IMR-90 (cell line): ENCODE results near the gene BMP8A. TPM values are rescaled to one million over a fixed set of nuclear protein-coding genes. Genes with fewer than 3 reads are reported as not detected.
A peak's percentile ranks its signal among the peaks of the same experiment; 100 is the strongest.

Experiments
- ATAC-seq: fragments of 200-7000 bp; cut with Tn5 transposase; 2 replicates; pipeline ENCODE4 v1.9.1; 2020; ENCODE audit warnings: low read depth, mild to moderate bottlenecking, moderate library complexity
- BruUV-seq: library from RNA; stranded (reverse); fragments of 400-500 nt; replicated peaks from 2 replicates; lab custom pipeline; 2021; lab: Mats Ljungman, UMichigan
- CTCF ChIA-PET: fragments of 300-600 bp; formaldehyde crosslinking; extraction: SDS; loops from one replicate; lab custom pipeline; 2021; ENCODE audit warnings: antibody characterized with exemption; lab: Yijun Ruan, JAX
- POLR2A ChIA-PET: fragments of 300-600 bp; sonication (Branson Sonifier 250); formaldehyde crosslinking; loops from one replicate; lab custom pipeline; 2022; ENCODE audit warnings: antibody characterized with exemption; ENCODE audit not compliant: unreplicated experiment; lab: Charles Lee
- DNase-seq: peaks from one replicate; pipeline ENCODE4 v3.0.0; 2013
- H2AFZ ChIP-seq: replicated peaks from 2 replicates; pipeline ENCODE3; 2013; ENCODE audit warnings: low read length, mild to moderate bottlenecking; ENCODE audit not compliant: poor library complexity
- H2AK5ac ChIP-seq: 2 replicates; pipeline ENCODE4 v1.6.1; 2013; ENCODE audit warnings: low read depth, low read length, inconsistent platforms
- H2AK9ac ChIP-seq: replicated peaks from 2 replicates; pipeline ENCODE3; 2013; ENCODE audit warnings: mild to moderate bottlenecking, low read depth, low read length, moderate library complexity; ENCODE audit not compliant: poor library complexity
- H2BK120ac ChIP-seq: 2 replicates; pipeline ENCODE4 v1.6.1; 2013; ENCODE audit warnings: low read depth, low read length, inconsistent platforms
- H2BK15ac ChIP-seq: 3 replicates; pipeline ENCODE4 v1.6.1; 2013; ENCODE audit warnings: low read depth, low read length, inconsistent platforms
- H2BK20ac ChIP-seq: 2 replicates; pipeline ENCODE4 v1.6.1; 2013; ENCODE audit warnings: low read depth, mild to moderate bottlenecking, inconsistent platforms, low read length, moderate library complexity
- H2BK5ac ChIP-seq: 2 replicates; pipeline ENCODE4 v1.6.1; 2013; ENCODE audit warnings: mild to moderate bottlenecking, low read depth, low read length, inconsistent platforms; ENCODE audit not compliant: poor library complexity, severe bottlenecking
- H3K14ac ChIP-seq: replicated peaks from 2 replicates; pipeline ENCODE4 v1.6.1; 2013; ENCODE audit warnings: low read depth, low read length, inconsistent platforms
- H3K18ac ChIP-seq: 2 replicates; pipeline ENCODE4 v1.6.1; 2013; ENCODE audit warnings: low read depth, low read length, control low read depth
- H3K23ac ChIP-seq: 2 replicates; pipeline ENCODE4 v1.6.1; 2013; ENCODE audit warnings: low read depth, low read length, inconsistent platforms
- H3K27ac ChIP-seq: 2 replicates; pipeline ENCODE4 v1.5.1; 2013; ENCODE audit warnings: mild to moderate bottlenecking, control low read depth, low read length; ENCODE audit not compliant: insufficient read depth
- H3K27me3 ChIP-seq: 2 replicates; pipeline ENCODE4 v1.6.1; 2013; ENCODE audit warnings: low read length; ENCODE audit not compliant: control insufficient read depth, insufficient read depth
- H3K36me3 ChIP-seq: 2 replicates; pipeline ENCODE4 v1.6.1; 2013; ENCODE audit warnings: low read length, mixed read lengths; ENCODE audit not compliant: control insufficient read depth, insufficient read depth
- H3K4ac ChIP-seq: 2 replicates; pipeline ENCODE4 v1.6.1; 2013; ENCODE audit warnings: low read depth, low read length, inconsistent platforms
- H3K4me1 ChIP-seq: 2 replicates; pipeline ENCODE4 v1.6.1; 2013; ENCODE audit warnings: low read length, mixed read lengths; ENCODE audit not compliant: control insufficient read depth, insufficient read depth
- H3K4me2 ChIP-seq: 2 replicates; pipeline ENCODE4 v1.6.1; 2013; ENCODE audit warnings: low read depth, mild to moderate bottlenecking, control low read depth, low read length, moderate library complexity
- H3K4me3 ChIP-seq: 2 replicates; pipeline ENCODE4 v1.5.1; 2013; ENCODE audit warnings: low read depth, mild to moderate bottlenecking, control low read depth, low read length, moderate library complexity; ENCODE audit not compliant: insufficient read depth
- H3K56ac ChIP-seq: 2 replicates; pipeline ENCODE4 v1.6.1; 2013; ENCODE audit warnings: low read length, inconsistent platforms; ENCODE audit not compliant: insufficient read depth; ENCODE audit errors: extremely low read depth
- H3K79me1 ChIP-seq, 2 experiments: 2 replicates each; pipeline ENCODE4 v1.6.1; 2013; ENCODE audit warnings: low read length in 2 of 2, inconsistent platforms in 1 of 2, low read depth in 1 of 2
- H3K9ac ChIP-seq: 2 replicates; pipeline ENCODE4 v1.6.1; 2013; ENCODE audit warnings: low read depth, low read length, control low read depth
- H3K9me1 ChIP-seq: 2 replicates; pipeline ENCODE4 v1.6.1; 2013; ENCODE audit warnings: low read length, inconsistent platforms; ENCODE audit not compliant: insufficient read depth
- H3K9me3 ChIP-seq: 2 replicates; pipeline ENCODE4 v1.6.1; 2013; ENCODE audit warnings: low read length; ENCODE audit not compliant: control insufficient read depth, insufficient read depth
- H4K20me1 ChIP-seq: 2 replicates; pipeline ENCODE4 v1.6.1; 2013; ENCODE audit warnings: low read length, inconsistent platforms; ENCODE audit not compliant: insufficient read depth
- H4K5ac ChIP-seq: 2 replicates; pipeline ENCODE4 v1.6.1; 2013; ENCODE audit warnings: mild to moderate bottlenecking, low read depth, low read length, control low read depth
- H4K8ac ChIP-seq, 2 experiments: 2 replicates each; pipeline ENCODE4 v1.6.1; 2013; ENCODE audit warnings: low read depth in 2 of 2, low read length in 2 of 2, control low read depth in 1 of 2, inconsistent platforms in 1 of 2
- H4K91ac ChIP-seq: 2 replicates; pipeline ENCODE4 v1.6.1; 2013; ENCODE audit warnings: low read depth, low read length, inconsistent platforms; ENCODE audit not compliant: insufficient read depth
- BHLHE40 ChIP-seq: fragments of 150-350 bp; IDR thresholded peaks from 2 replicates; pipeline ENCODE4 v1.6.1; 2016; ENCODE audit warnings: mild to moderate bottlenecking, low read depth, low read length
- MAFK ChIP-seq: IDR thresholded peaks from 2 replicates; pipeline ENCODE4 v1.6.1; 2012; ENCODE audit warnings: low read depth, low read length, improper control_type of control experiment
- MAZ ChIP-seq: IDR thresholded peaks from 2 replicates; pipeline ENCODE4 v1.6.1; 2012; ENCODE audit warnings: low read depth, mild to moderate bottlenecking, low read length, improper control_type of control experiment, moderate library complexity, borderline replicate concordance
- NFE2L2 ChIP-seq: fragments of 150-350 bp; IDR thresholded peaks from 2 replicates; pipeline ENCODE4 v1.6.1; 2016; ENCODE audit warnings: low read depth, mild to moderate bottlenecking, low read length
- POLR2A ChIP-seq: IDR thresholded peaks from 2 replicates; pipeline ENCODE4 v1.6.1; 2012; ENCODE audit warnings: mild to moderate bottlenecking, low read depth, low read length
- RFX5 ChIP-seq: IDR thresholded peaks from 2 replicates; pipeline ENCODE4 v1.8.0; 2012; ENCODE audit warnings: low read depth, mild to moderate bottlenecking, low read length, moderate library complexity
- SMC3 ChIP-seq: fragments of 150-350 bp; IDR thresholded peaks from 2 replicates; pipeline ENCODE4 v1.6.1; 2016; ENCODE audit warnings: low read depth, mild to moderate bottlenecking, antibody characterized with exemption, low read length, moderate library complexity
- WGBS, 2 experiments: methylation state at CpG; one replicate each; pipeline versions ENCODE4 v1.1.5 to v1.1.7; 2013; ENCODE audit warnings: missing lambda C conversion rate in 2 of 2; ENCODE audit not compliant: insufficient read length in 1 of 2; ENCODE audit errors: extremely low coverage in 2 of 2; 5-methylcytosine and 5-hydroxymethylcytosine counted together
- dilution Hi-C: fragments of 300-500 bp; cut with HindIII; formaldehyde crosslinking; loops from one replicate; pipeline ENCODE4 v1.14.3; 2018; ENCODE audit warnings: low sequenced_read_pairs; ENCODE audit not compliant: unreplicated experiment
- in situ Hi-C: fragments of 300-500 bp; cut with MboI; formaldehyde crosslinking; loops from 3 replicates; pipeline ENCODE4 v1.14.3; 2019; ENCODE audit warnings: low sequenced_read_pairs, inconsistent platforms, mixed read lengths
- intact Hi-C: fragments of 100-400 bp; cut with micrococcal nuclease; formaldehyde crosslinking; loops from 2 replicates; pipeline ENCODE4 v1.10.0; 2022
- polyA plus RNA-seq, 3 experiments: library from polyadenylated mRNA; depleted of rRNA; stranded (reverse); fragments of >200 nt; gene quantifications; 2 replicates each; pipeline ENCODE4 v1.2.3, GENCODE V29; 2012; ENCODE audit warnings: low replicate concordance in 1 of 3
- total RNA-seq: library from RNA; depleted of rRNA; stranded (reverse); fragments of >200 nt; gene quantifications from 2 replicates; pipeline ENCODE4 v1.2.3, GENCODE V29; 2012
- TF ChIP-seq, protein P1 (sequence below): fragments of 150-350 bp; IDR thresholded peaks from 2 replicates; pipeline ENCODE4 v1.6.1; 2017; ENCODE audit warnings: mild to moderate bottlenecking, antibody characterized with exemption, low read length, low read depth
- TF ChIP-seq, protein P2 (sequence below): fragments of 150-350 bp; IDR thresholded peaks from 2 replicates; pipeline ENCODE4 v1.6.1; 2016; ENCODE audit warnings: low read depth, mild to moderate bottlenecking, low read length, moderate library complexity, borderline replicate concordance
- TF ChIP-seq, protein P3 (sequence below): conservative IDR thresholded peaks from 2 replicates; pipeline ENCODE4 v1.5.1; 2012; ENCODE audit warnings: mild to moderate bottlenecking, low read depth, low read length, improper control_type of control experiment

The BMP8A gene
- total and polyA plus RNA-seq, 2 of the 4 experiments (the other 2 are of a cell fraction), result not detected

DNA sequence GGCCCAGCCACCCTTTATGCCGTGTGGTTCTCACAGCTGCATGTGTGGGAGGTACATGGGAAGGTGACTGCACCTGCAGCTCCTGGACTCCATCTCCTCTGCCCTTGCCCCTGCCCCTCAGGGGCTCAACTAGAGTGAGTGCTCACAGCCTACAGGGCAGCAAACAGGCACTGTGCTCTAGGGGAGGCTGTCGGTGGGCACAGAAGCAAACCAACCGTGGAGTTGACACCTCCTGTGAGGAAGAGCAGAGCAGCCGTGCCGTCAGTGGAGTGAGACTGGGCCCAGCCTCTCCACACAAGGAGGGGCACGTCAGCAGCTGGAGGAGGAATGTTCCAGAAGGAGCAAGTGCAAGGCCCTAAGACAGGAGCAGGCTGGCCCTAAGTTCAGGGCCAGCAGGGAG is 32.7 kb downstream of the BMP8A start:
- no peak overlapping the region for H3K4me2 ChIP-seq
- no peak overlapping the region for H4K91ac ChIP-seq
- H3K9me3 ChIP-seq, result no peaks in the 10 kb centered on the region
- H3K27me3 ChIP-seq, result no peaks in the 10 kb centered on the region
- no peak overlapping the region for H2BK120ac ChIP-seq
- no TSS peak for BruUV-seq
- no peak overlapping the region for H3K18ac ChIP-seq
- in situ Hi-C loops, result no loop called here
- H2BK5ac ChIP-seq, result no peak overlapping the region
- H3K56ac ChIP-seq, result no peak overlapping the region
- no peak overlapping the region for H4K8ac ChIP-seq
- H3K27ac ChIP-seq, result no peak overlapping the region
- no peak overlapping the region for H3K14ac ChIP-seq
- no peaks in the 10 kb centered on the region for H3K4me1 ChIP-seq
- H4K5ac ChIP-seq, result no peak overlapping the region
- POLR2A ChIA-PET, result no interaction called here
- H2AFZ ChIP-seq, result no peak overlapping the region
- H2BK20ac ChIP-seq, result no peak overlapping the region
- H3K9ac ChIP-seq, result no peak overlapping the region
- peaks cover 18% of the 10 kb centered on the region for H3K36me3 ChIP-seq
- H3K23ac ChIP-seq, result no peak overlapping the region
- DNase-seq (no peak), ATAC-seq (no peak)
- WGBS, 2 experiments, result no CpG with 5 or more reads among the region's 6 CpGs
- H3K4me3 ChIP-seq, result no peak overlapping the region
- TF ChIP-seq BHLHE40, result no peak
- TF ChIP-seq MAFK, result no peak
- TF ChIP-seq, protein P1, sequence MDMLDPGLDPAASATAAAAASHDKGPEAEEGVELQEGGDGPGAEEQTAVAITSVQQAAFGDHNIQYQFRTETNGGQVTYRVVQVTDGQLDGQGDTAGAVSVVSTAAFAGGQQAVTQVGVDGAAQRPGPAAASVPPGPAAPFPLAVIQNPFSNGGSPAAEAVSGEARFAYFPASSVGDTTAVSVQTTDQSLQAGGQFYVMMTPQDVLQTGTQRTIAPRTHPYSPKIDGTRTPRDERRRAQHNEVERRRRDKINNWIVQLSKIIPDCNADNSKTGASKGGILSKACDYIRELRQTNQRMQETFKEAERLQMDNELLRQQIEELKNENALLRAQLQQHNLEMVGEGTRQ, result no peak
- no peak for TF ChIP-seq RFX5
- no peak for TF ChIP-seq NFE2L2
- TF ChIP-seq MAZ, result no peak
- TF ChIP-seq POLR2A, result no peak
- TF ChIP-seq, protein P2, sequence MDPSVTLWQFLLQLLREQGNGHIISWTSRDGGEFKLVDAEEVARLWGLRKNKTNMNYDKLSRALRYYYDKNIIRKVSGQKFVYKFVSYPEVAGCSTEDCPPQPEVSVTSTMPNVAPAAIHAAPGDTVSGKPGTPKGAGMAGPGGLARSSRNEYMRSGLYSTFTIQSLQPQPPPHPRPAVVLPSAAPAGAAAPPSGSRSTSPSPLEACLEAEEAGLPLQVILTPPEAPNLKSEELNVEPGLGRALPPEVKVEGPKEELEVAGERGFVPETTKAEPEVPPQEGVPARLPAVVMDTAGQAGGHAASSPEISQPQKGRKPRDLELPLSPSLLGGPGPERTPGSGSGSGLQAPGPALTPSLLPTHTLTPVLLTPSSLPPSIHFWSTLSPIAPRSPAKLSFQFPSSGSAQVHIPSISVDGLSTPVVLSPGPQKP, result no peak
- TF ChIP-seq, protein P3, sequence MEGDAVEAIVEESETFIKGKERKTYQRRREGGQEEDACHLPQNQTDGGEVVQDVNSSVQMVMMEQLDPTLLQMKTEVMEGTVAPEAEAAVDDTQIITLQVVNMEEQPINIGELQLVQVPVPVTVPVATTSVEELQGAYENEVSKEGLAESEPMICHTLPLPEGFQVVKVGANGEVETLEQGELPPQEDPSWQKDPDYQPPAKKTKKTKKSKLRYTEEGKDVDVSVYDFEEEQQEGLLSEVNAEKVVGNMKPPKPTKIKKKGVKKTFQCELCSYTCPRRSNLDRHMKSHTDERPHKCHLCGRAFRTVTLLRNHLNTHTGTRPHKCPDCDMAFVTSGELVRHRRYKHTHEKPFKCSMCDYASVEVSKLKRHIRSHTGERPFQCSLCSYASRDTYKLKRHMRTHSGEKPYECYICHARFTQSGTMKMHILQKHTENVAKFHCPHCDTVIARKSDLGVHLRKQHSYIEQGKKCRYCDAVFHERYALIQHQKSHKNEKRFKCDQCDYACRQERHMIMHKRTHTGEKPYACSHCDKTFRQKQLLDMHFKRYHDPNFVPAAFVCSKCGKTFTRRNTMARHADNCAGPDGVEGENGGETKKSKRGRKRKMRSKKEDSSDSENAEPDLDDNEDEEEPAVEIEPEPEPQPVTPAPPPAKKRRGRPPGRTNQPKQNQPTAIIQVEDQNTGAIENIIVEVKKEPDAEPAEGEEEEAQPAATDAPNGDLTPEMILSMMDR, result no peak
- no peak for TF ChIP-seq SMC3
- dilution Hi-C loops, result no loop called here
- intact Hi-C loops, result loop anchor here (5.0 kb wide), 1 partner anchor 238 kb away; no protein-coding TSS in a partner anchor
- H3K79me1 ChIP-seq, result no peaks in the 10 kb centered on the region
- CTCF ChIA-PET, result no interaction called here
- H2BK15ac ChIP-seq, result no peak overlapping the region
- H3K9me1 ChIP-seq, result no peaks in the 10 kb centered on the region
- peak overlapping the region; percentile 78 for H2AK9ac ChIP-seq
- no peaks in the 10 kb centered on the region for H4K20me1 ChIP-seq
- H3K4ac ChIP-seq, result no peak overlapping the region
- H2AK5ac ChIP-seq, result no peak overlapping the region
